Measurements from ENCODE around the gene ZNF764. TPM values are rescaled to one million over a fixed set of nuclear protein-coding genes. Genes with fewer than 3 reads are reported as not detected.

ZNF764 gene
- total RNA-seq, result 10 to 100 TPM in 6 of 9 donors, 1 to 10 TPM in 3; 8.5 to 17.2 (median 12.3) TPM
- 1 to 10 TPM; 7.4 to 8.7 TPM for polyA plus RNA-seq
- long read RNA-seq, donor 1, partial matches to known transcripts, result 2 of 11 reads
- long read RNA-seq, donor 1, other reads (novel, unspliced or antisense), result 2 of 11 reads
- long read RNA-seq, donor 2, transcript ZNF764-202 (3 exons, 2,970 nt), result minor isoform, 5 of 31 reads
- long read RNA-seq, donor 2, transcript ZNF764-203 (2 exons, 949 nt), result major isoform, 6 of 31 reads
- long read RNA-seq, donor 2, partial matches to known transcripts, result 2 of 31 reads
- long read RNA-seq, donor 2, other reads (novel, unspliced or antisense), result 17 of 31 reads
- long read RNA-seq, donor 3, transcript ZNF764-202 (3 exons, 2,970 nt), result major isoform, 8 of 18 reads
- long read RNA-seq, donor 3, transcript ZNF764-203 (2 exons, 949 nt), result minor isoform, 5 of 18 reads
- long read RNA-seq, donor 3, partial matches to known transcripts, result 1 of 18 reads
- long read RNA-seq, donor 3, other reads (novel, unspliced or antisense), result 3 of 18 reads

DNA sequence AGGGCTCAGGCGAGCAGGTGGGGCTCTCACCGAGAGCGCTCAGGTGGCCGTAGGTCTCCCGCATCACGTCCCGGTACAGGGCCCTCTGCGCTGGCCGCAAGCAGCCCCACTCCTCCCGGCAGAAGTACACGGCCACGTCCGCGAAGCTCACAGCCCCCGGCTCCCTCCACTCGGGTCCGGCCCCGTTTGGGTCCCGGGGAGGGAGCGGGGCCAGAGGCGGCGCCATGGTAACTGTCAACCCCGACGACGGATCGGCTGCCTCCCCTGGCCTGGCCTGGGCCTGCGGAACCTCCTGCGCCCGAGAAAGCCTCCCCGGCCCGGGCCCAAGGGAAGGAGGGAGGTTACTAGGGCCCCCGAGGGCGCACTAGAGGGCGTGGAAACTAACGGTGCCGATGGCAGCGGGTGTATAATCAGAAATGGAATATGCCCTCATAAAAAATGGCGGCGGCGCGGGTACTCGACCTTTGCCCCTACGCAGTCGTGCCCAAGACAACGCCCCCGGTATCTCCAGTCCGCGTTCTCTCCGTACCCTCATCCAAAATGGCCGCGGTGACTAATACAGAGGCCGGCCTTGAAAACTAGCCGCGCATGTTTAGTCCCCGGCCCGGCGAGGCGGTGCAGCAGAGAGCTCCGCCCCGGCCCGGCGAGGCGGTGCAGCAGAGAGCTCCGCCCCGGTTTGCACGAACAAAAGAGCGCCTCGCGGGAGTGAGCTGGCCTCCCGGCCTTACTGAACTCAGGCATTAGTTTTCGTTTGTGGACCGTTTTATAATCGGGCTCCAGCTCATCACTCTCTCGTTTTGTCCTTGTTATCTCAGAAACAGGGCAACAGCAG lies at the start of gene ZNF764:
ZNF764 (minus strand) TSS at position 418 of the 832 bp plus-strand sequence; CDS start at position 226, 192 bp downstream.
- 0 to 1% (median 0%) methylated on average over 42 to 74 of the region's 74 CpGs for WGBS, 4 donors
- TF ChIP-seq, protein P1, sequence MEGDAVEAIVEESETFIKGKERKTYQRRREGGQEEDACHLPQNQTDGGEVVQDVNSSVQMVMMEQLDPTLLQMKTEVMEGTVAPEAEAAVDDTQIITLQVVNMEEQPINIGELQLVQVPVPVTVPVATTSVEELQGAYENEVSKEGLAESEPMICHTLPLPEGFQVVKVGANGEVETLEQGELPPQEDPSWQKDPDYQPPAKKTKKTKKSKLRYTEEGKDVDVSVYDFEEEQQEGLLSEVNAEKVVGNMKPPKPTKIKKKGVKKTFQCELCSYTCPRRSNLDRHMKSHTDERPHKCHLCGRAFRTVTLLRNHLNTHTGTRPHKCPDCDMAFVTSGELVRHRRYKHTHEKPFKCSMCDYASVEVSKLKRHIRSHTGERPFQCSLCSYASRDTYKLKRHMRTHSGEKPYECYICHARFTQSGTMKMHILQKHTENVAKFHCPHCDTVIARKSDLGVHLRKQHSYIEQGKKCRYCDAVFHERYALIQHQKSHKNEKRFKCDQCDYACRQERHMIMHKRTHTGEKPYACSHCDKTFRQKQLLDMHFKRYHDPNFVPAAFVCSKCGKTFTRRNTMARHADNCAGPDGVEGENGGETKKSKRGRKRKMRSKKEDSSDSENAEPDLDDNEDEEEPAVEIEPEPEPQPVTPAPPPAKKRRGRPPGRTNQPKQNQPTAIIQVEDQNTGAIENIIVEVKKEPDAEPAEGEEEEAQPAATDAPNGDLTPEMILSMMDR (IDR thresholded peaks at IDR 0.05), result peak in 2 of 12 donors; percentile 6 to 20
- peak in 1 of 2 donors; percentile 58 for TF ChIP-seq POLR2A (IDR thresholded peaks at IDR 0.05)
- peak within 1 kb of the TSS; percentile 63 to 98 (median 77) for H3K4me3 ChIP-seq
- peak within 1 kb of the TSS; percentile 86 to 99 (median 94) for H3K27ac ChIP-seq
- no peaks in the 10 kb centered on the region for H3K9me3 ChIP-seq
- peaks cover 0 to 31% (median 21%) of the 10 kb centered on the region in 9 donors for H3K36me3 ChIP-seq
- DNase-seq, result peak; percentile 98 to 99 (median 98)
- intact Hi-C loops (cut with DNase I), result loop anchor here (1.0 to 2.0 kb wide), 7 partner anchors 15 to 92 kb away; partner anchors contain the start of genes ZNF747 (in 6 of the 10), PRR14 (in 1 of the 10) and ZNF785 (in 1 of the 10)
- H3K4me1 ChIP-seq, result peaks cover 0 to 67% (median 31%) of the 10 kb centered on the region in 12 donors
- peak; percentile 96 to 98 (median 98) for ATAC-seq
- no peaks in the 10 kb centered on the region for H3K27me3 ChIP-seq

DNA sequence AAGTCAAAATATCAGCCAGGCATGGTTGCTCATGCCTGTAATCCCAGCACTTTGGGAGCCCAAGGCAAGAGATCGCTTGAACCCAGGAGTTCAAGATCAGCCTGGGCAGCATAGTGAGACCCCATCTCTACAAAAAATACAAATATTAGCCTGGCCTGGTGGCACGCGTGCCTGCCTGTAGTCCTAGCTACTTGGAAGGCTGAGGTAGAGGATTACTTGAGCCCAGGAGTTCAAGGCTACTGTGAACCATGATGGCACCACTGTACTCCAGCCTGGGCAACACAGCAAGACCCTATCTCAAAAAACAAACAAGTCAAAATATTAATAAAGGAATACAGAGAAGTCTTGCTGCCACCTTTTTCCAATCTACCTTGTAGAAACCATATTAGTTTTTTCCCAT lies 47.8 kb upstream of the ZNF764 start:
- WGBS, 4 donors, result 95 to 99% (median 97%) methylated on average over 3 of the region's 3 CpGs
- no peak for ATAC-seq
- Histone ChIP-seq H3K27me3 (no peaks in the 10 kb centered on the region), H3K4me3 (no peak overlapping the region), H3K9me3 (no peaks in the 10 kb centered on the region), H3K4me1 (peaks cover 0 to 76% (median 16%) of the 10 kb centered on the region in 12 donors), H3K27ac (peak overlapping the region in 1 of 12 donors; percentile 64), H3K36me3 (peaks cover 0 to 65% (median 49%) of the 10 kb centered on the region in 9 donors)
- intact Hi-C loops (cut with DNase I), result loop anchor here in 2 of 10 donors (5.0 to 10.0 kb wide), 2 partner anchors 161 to 164 kb away; partner anchors contain the start of gene SEPHS2 (in 1 of the 2)
- no peak for TF ChIP-seq POLR2A (IDR thresholded peaks at IDR 0.05)
- TF ChIP-seq, protein P1 (IDR thresholded peaks at IDR 0.05), result no peak
- DNase-seq, result no peak

DNA sequence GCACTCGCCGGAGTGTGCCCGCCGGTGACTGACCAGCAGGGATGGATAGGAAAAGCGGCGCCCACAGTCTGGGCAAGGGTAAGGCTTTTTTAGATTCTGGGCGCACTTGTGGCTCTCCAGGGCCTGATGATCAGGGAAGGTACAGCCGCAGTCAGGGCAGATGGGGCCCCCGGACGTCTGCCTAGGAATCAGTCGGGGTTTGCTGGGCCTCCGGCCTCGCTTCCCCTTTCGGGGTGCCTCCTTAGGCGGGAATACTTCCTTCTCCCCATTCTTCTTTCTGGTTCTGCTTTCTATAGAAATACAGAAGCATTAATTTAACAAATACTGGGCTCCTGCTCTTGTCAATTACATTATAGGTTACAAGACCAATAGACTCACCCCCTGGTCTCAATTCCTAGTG lies 47.0 kb upstream of the ZNF764 start:
- ATAC-seq, result no peak
- WGBS, 4 donors, result 85 to 93% (median 92%) methylated on average over 12 to 15 of the region's 15 CpGs
- Histone ChIP-seq H3K4me1 (peaks cover 0 to 69% (median 14%) of the 10 kb centered on the region in 12 donors), H3K27ac (peak overlapping the region in 1 of 12 donors; percentile 64), H3K9me3 (no peaks in the 10 kb centered on the region), H3K4me3 (no peak overlapping the region), H3K27me3 (no peaks in the 10 kb centered on the region), H3K36me3 (peaks cover 0 to 65% (median 49%) of the 10 kb centered on the region in 9 donors)
- intact Hi-C loops (cut with DNase I), result loop anchor here in 2 of 10 donors (5.0 to 10.0 kb wide), 2 partner anchors 160 to 163 kb away; partner anchors contain the start of gene SEPHS2 (in 1 of the 2)
- DNase-seq, result peak in 2 of 5 donors; percentile 50 to 77
- TF ChIP-seq, protein P1 (IDR thresholded peaks at IDR 0.05), result no peak
- TF ChIP-seq POLR2A (IDR thresholded peaks at IDR 0.05), result no peak

Measured in heart left ventricle (tissue), 16 donors.